Lower leg skin (tissue), 4 donors: ENCODE results near the gene NKAIN2. TPM values are rescaled to one million over a fixed set of nuclear protein-coding genes. Genes with fewer than 3 reads are reported as not detected.

Experiments used
- DNase-seq, 2 donors: peaks; one replicate each; pipeline ENCODE4 v3.0.0-alpha.2; 2019; ENCODE audit warnings: low spot score in 2 of 2
- H3K4me3 ChIP-seq: fragments of 200-600 bp; sonication (generic); 2 replicates; pipeline ENCODE4 v1.5.1; 2017; ENCODE audit warnings: mild to moderate bottlenecking, low read depth; ENCODE audit not compliant: poor library complexity, severe bottlenecking
- POLR2A ChIP-seq, 2 donors: fragments of 450-650 bp; IDR thresholded peaks; one replicate each; pipeline ENCODE4 v1.6.1; 2016 to 2017; ENCODE audit warnings: antibody characterized with exemption in 2 of 2, mild to moderate bottlenecking in 1 of 2, moderate library complexity in 1 of 2
- WGBS, 2 donors: methylation state at CpG; one replicate each; pipeline ENCODE4 v1.1.5; 2018; 5-methylcytosine and 5-hydroxymethylcytosine counted together
- intact Hi-C: fragments of 100-400 bp; cut with DNase I; formaldehyde crosslinking; loops from one replicate; pipeline ENCODE4 v1.15.0; 2023; ENCODE audit warnings: low total_unique reads
- total RNA-seq, 4 donors: library from RNA; depleted of rRNA; stranded (reverse); fragments of >200 nt; gene quantifications; one replicate each; pipeline ENCODE4 v1.1.0, GENCODE V29; 2016
- TF ChIP-seq, protein P1 (sequence below), 3 donors: fragments of 450-650 bp; IDR thresholded peaks; one replicate each; pipeline ENCODE4 v1.5.1; 2016; ENCODE audit warnings: antibody characterized with exemption in 3 of 3, mild to moderate bottlenecking in 3 of 3, moderate library complexity in 2 of 3

The NKAIN2 gene
- total RNA-seq, 4 donors from 2014 or later = 0.37 TPM; not detected in 3

DNA sequence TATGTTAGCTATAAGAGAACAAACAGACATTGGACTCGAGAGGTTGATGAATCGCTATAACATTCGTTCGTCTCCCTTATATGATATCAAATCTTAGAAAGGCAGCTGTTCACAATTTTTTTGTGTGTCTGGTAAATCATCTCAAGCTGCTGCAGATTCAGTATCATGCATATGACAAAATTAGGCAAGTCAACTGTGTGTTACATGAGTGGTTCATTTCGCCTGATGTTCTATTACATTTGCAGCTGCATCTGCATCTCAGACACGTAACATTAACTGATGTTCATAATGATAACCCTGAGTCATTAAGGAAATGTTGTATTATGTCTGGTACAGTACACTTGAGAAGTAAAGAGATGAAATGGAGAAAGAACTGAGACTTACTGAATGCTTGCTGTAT is 92.1 kb downstream of the NKAIN2 start:
- WGBS, 2 donors = 55 to 73% methylated on average over 6 of the region's 6 CpGs
- intact Hi-C loops = no loop called here
- TF ChIP-seq, protein P1, sequence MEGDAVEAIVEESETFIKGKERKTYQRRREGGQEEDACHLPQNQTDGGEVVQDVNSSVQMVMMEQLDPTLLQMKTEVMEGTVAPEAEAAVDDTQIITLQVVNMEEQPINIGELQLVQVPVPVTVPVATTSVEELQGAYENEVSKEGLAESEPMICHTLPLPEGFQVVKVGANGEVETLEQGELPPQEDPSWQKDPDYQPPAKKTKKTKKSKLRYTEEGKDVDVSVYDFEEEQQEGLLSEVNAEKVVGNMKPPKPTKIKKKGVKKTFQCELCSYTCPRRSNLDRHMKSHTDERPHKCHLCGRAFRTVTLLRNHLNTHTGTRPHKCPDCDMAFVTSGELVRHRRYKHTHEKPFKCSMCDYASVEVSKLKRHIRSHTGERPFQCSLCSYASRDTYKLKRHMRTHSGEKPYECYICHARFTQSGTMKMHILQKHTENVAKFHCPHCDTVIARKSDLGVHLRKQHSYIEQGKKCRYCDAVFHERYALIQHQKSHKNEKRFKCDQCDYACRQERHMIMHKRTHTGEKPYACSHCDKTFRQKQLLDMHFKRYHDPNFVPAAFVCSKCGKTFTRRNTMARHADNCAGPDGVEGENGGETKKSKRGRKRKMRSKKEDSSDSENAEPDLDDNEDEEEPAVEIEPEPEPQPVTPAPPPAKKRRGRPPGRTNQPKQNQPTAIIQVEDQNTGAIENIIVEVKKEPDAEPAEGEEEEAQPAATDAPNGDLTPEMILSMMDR (IDR thresholded peaks at IDR 0.05) = no peak
- TF ChIP-seq POLR2A (IDR thresholded peaks at IDR 0.05) = no peak
- DNase-seq = no peak
- no peak overlapping the region for H3K4me3 ChIP-seq

DNA sequence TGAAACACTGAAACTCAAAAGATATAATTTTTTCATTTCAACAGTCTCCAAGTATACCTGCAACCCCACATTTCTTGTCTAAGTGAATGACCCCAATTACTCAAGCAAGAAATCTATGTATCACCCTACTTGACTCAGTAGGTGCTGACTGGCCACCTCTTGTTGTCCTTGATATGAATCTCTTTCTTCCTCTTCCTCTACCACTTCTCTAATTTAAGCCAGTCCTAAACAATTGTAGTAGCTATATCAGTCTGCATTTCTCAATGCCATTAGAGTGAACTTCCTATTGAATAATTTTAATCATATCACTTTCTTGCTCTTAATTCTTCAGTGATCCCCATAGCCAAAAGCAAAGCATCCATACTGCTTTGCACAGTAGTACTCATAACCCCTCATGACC is 93.2 kb downstream of the NKAIN2 start:
- TF ChIP-seq, protein P1 (IDR thresholded peaks at IDR 0.05) = no peak
- no peak for TF ChIP-seq POLR2A (IDR thresholded peaks at IDR 0.05)
- H3K4me3 ChIP-seq = no peak overlapping the region
- DNase-seq = no peak
- intact Hi-C loops = no loop called here

DNA sequence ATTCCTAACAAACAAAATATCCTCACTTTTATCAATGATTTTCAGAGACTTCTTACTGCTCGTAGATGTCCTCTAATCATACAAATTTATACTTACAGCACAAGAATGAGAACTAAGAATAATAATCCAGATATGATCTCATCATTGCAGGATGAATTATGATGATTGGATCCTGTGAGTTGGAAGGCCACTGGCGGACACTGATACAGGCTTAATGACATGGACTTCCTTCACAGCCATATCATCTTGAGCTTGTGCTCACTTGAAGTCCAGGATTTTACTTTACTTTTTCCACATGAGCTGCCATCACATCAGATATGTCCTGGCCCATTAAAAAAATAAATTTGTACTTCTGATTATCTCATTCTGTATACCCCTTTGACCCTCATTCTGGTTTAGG is 94.3 kb downstream of the NKAIN2 start:
- DNase-seq = no peak
- TF ChIP-seq, protein P1 (IDR thresholded peaks at IDR 0.05) = no peak
- no peak for TF ChIP-seq POLR2A (IDR thresholded peaks at IDR 0.05)
- intact Hi-C loops = no loop called here
- no peak overlapping the region for H3K4me3 ChIP-seq
- 82 to 86% methylated on average over 2 of the region's 2 CpGs for WGBS, 2 donors

DNA sequence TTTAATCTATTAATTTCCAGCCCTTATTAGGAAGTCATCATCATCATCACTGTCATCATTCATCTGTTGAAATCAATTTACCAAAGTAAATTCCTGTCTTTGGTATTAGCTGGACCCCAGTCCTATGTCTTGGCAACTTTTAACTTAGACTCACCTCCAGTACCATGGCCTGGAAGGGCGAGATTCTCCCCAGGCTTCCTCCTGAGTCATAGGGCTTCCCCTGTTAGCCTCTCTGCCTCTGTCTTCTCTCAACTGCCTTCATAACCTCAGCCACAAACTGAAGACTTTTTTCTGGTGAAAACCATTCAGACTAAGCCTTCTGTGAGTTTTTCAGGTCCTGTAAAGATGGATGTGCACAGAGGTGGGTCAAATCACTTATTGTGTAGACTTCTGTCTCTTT is 95.0 kb downstream of the NKAIN2 start:
- WGBS, 2 donors = 42 to 61% methylated on average over 1 of the region's 1 CpG
- TF ChIP-seq, protein P1 (IDR thresholded peaks at IDR 0.05) = no peak
- no peak for TF ChIP-seq POLR2A (IDR thresholded peaks at IDR 0.05)
- intact Hi-C loops = no loop called here
- DNase-seq = no peak
- H3K4me3 ChIP-seq = no peak overlapping the region

DNA sequence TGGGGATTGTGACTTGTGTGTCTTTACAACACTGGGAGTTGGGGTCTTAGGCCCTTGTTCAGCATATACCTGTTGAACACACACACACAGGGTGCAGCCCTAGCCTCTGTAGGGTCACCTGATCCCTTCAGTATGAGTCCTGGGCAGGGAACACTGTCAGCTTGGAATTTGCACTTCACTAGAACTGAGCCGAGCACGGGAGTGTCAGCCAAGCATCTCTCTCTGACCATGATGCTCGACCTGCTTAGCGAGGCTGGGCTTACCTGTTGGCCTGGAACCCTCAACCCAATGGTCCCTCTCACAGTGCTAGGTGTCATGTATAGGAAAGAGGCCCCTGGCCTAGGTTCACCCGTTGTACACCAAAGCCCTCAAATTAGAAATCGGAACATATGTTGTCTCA is 96.1 kb downstream of the NKAIN2 start:
- intact Hi-C loops = no loop called here
- no peak overlapping the region for H3K4me3 ChIP-seq
- no peak for TF ChIP-seq POLR2A (IDR thresholded peaks at IDR 0.05)
- TF ChIP-seq, protein P1 (IDR thresholded peaks at IDR 0.05) = no peak
- no peak for DNase-seq
- WGBS, 2 donors = 91 to 92% methylated on average over 6 of the region's 6 CpGs

DNA sequence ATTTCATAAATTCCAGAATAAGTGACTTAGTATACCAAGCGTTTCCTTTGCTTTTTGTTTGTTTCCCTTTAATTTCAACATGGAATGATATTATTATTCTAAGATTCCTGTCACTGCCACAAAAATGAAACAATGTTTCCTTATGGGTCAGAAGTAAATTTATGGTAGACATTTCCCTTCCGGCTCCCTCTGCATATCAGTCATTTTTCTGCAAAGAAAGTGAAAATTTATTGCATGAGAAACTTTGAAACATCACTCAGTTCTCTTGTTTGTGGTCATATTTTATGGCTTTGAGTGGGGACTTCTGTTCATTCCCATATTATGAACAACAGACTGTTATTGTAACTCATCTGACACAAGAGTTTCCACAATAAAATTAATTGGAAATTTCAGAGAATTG is 97.8 kb downstream of the NKAIN2 start:
- no peak overlapping the region for H3K4me3 ChIP-seq
- WGBS, 2 donors = 24 to 32% methylated on average over 2 of the region's 2 CpGs
- intact Hi-C loops = no loop called here
- TF ChIP-seq, protein P1 (IDR thresholded peaks at IDR 0.05) = no peak
- TF ChIP-seq POLR2A (IDR thresholded peaks at IDR 0.05) = no peak
- no peak for DNase-seq
